NCI-H2196 treated with DMSO at 0.1 percent for 48 hours (cell line): ENCODE results near the gene CYGB.
A peak's percentile ranks its signal among the peaks of the same experiment; 100 is the strongest.
"Not testable (repeated sequence)": the region's sequence is repeated elsewhere in the genome, so short reads cannot be mapped to it uniquely, and the experiment has no call there.

Experiments
- DNase-seq: peaks from one replicate; lab custom pipeline; 2025; ENCODE audit not compliant: unreplicated experiment; lab: John Stamatoyannopoulos, UW

CYGB gene

DNA sequence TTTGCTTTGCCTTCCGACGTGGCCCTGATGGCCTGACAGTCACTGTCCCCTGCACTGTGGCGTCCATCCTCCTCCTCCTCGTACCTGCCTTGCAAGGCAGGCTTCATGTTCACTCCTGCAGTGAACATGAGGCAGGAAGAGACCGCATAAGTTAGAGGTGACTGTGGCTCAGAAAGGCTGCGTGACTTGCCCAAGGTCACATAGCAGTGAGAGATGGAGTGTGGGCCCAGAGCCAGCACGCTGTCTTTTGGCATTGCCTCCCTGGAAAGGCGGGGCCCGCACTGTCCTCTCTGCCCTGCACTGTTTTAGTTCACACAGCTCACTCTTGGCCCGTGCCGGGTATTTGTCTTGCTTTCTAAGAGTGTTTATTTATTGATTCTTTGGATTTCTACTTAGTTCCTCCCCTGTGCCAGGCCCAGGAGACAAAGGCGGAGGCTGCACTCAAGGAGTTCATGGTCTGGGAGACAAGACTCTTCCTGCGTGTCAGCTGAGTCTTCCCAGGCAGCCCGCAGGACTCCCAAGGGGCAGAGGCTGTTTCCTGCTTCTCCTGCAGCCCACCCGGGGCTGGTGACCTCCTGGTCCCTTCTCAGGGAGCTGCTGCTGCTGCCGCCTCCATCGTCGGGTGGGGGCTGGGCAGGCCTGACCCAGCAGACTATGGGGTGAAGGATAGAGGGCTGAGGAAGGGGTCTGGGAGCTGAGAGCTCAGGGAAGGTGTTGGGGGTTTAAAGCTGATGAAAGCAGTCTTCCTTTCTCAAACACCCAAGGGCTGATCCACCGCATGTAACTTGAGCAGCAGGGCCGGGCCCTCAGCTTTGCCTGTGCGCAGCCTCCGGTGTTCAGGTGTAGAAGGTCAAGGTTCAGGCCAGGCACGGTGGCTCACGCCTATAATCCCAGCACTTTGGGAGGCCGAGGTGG, 12.7 kb downstream of the CYGB start:
- no peak for DNase-seq

DNA sequence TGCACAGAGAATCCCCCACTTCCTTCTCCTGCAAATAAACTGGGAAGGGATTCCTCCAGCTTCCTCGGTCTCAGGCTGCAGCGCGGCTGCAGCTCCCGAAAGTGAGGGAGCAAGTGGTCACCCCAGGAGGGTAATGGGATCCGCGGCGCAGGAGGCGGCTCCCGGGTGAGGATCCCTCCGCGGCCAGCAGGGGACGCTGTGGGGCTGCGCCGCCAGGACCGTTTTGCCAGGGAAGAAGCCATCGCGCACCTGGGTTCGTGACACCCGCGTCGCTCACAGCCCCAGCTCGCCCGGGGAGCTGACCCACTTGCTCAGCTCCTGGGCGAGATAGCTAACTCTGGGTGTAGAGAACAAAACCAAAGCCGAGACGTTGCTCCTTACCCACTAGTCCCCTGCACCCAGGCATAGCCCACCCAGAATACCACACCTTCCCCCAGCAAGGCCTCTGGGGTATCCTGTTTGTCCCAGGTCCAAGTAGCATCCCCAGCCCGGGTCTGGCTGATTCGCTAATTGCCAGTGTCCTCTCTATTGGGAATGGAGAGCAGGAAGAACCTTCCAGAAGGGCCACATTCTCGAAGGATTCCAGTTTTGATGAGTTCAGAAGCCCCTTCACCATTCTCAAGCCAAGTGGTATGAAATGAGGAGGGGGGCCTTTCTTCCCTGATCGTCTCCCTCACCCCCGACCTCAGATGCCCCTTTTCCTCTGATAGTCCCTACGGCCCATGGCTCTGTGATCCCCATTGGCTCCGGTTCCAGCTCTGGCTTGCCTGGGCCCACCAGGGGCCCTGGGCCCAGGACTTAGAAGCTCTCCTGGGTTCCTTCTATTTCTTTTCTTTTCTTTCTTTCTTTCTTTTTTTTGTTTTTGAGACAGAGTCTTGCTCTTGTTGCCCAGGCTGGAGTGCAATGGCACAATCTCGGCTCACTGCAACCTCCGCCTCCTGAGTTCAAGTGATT, 14.1 kb downstream of the CYGB start:
- peak; percentile 74 for DNase-seq

DNA sequence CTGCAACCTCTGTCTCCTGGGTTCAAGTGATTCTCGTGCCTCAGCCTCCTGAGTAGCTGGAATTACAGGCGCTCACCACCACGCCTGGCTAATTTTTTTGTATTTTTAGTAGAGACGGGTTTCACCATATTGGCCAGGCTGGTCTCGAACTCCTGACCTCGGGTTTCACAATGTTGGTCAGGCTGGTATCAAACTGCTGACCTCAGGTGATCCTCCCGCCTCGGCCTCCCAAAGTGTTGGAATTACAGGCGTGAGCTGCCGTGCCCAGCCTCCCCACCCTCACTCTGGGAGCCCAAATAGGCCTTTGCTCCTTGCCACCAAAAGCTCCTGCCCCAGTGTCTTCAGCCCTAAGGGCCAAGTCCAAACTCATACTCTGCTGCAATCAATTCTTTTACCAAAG, 15.8 kb downstream of the CYGB start:
- not testable (repeated sequence) for DNase-seq

DNA sequence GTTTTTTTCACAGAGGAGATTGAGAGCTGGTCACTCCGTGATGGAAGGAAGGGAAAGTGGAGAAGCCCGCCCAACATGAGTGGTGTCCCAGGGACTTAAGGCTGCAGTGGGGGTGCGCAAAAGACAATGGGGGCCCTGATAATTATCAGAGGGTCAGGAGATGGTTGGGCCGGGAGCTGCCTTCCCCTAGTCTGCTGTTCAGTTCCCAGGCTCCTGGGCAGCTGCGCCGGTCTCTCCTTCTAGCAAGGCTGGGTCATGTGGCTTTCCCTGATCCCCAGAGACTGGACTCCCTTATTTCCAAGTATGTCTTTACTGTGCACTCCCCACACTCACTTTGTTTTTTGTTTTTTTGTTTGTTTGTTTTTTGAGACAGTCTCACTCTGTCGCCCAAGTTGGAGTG, 16.2 kb downstream of the CYGB start:
- no peak for DNase-seq

GRCh38 chr17:76519048-76519966, 18.2 kb downstream of the CYGB start:
- no peak for DNase-seq

DNA sequence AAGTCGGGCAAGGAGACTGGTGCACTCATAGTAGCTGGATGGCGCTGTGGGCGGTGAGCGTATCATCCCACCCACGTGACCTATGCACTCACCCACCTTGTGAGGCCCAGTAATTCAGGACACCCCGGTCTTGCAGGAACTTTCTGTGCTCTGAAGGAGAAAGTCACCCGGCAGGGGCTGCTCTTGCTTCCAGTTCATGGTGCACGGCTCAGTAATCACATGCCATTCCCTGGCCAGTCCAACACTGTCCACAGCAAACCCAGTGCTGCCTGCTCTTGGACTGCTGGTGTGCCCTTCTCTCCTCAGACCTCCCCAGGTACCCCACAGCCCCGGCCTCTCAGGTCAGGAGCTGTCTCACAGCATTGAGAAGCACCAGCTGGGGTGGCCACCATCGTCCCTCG, 19.9 kb downstream of the CYGB start:
- no peak for DNase-seq

GRCh38 chr17:76515274-76515949, 22.1 kb downstream of the CYGB start:
- DNase-seq = no peak

DNA sequence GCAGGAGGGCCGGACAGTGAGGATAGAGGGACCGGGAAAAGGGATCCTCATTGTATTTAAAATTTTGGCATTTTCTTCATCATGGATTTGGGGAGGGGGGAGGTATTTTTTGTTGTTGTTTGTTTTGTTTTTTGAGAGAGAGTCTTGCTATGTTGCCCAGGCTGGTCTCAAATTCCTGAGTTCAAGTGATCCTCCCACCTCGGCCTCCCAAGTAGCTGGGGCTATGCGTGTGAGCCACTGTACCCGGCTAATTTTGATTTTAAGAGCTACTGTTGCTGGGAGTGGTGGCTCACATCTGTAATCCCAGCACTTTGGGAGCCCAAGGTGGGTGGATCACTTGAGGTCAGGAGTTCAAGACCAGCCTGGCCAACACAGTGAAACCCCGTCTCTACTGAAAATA, 23.2 kb downstream of the CYGB start:
- not testable (repeated sequence) for DNase-seq

DNA sequence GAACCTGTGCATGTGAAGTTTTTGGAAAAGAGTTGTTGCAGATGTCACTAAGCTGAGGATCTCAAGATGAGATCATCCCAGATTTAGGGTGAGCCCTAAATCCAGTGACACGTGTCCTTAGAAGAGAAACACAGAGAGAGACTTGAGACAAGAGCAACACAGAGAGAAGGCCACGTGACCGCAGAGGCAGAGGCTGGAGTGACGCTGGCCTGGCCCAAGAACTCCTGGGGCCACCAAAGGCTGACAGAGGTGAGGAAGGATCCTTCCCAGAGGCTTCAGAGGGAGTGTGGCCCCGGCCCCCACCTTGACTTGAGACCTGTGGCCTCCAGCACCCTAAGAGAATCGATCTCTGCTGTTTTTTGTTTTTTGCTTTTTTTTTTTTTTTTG, 24.2 kb downstream of the CYGB start:
- no peak for DNase-seq

- no peak for DNase-seq
Observed at GRCh38 chr17:76512366-76513305, 24.9 kb downstream of the CYGB start.

GRCh38 chr17:76511668-76512365, 25.7 kb downstream of the CYGB start:
- DNase-seq = no peak

DNA sequence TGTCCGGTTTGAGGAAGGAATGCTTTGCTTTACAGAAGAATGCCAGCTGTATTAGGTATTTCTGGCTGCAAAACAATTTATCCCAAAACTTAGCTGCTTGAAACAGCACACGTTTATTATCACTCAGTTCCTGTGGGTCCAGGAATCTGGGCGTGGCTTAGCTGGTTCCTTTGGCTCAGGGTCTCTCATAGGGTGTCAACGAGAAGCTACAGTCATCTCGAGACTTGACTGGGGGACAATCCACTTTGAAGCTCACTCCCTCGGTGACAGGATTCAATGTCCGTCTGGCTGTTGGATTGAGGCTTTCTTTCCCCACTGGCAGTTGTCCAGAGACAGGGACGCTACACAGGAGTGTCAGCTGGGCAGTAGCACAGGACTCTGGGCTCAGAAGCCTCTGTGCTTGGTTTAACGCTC, 26.7 kb downstream of the CYGB start:
- no peak for DNase-seq

- DNase-seq = not testable (repeated sequence)
Observed at GRCh38 chr17:76508472-76509063, 28.9 kb downstream of the CYGB start.

- DNase-seq = peak; percentile 67
Observed at GRCh38 chr17:76506408-76507345, 30.8 kb downstream of the CYGB start.

- no peak for DNase-seq
Observed at GRCh38 chr17:76504117-76504516, 33.4 kb downstream of the CYGB start.

DNA sequence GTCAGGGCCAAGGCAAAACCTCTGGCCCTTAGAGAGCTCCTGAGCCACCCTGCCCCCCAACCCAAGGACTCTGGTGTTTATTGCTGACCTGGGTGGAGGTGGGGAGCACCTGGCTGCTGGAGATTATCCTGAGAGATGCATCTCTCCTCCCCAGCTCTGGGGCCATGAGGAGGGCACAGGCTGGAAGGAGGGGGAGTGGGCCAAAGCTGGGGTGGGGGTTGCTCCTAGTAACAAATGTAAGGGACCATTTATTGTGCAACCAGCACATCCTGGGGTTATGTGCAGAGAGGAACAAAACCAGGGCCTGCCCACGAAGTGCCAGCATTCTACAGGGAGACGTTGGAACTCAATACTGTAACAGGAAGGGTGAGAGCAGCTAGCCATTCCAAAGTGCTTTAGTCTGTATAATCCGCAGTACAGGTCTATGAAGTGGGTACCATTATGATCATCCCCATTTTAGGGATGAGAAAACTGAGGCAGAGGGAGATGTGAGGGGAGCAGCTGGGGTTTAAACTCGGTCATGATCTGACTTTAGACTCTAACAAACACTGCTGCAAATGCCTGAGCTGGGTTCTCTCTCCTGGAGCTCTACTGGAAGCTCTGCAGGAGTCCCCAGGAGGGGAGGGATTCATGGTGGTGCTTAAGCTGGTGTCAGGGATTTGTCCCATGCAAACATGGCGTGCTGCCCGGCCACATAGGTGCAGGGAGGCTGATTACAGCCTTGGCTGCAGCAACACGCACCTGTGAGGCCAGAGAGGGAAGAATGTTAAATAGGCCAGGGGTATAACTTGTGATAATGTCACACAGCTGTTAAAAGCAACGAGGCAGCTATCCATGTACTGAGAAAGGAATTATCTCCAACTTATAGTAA, 34.9 kb downstream of the CYGB start:
- DNase-seq = no peak
